CD4-positive, alpha-beta T cell (primary cell): Measurements from ENCODE around the gene MAP9. TPM values are rescaled to one million over a fixed set of nuclear protein-coding genes. Genes with fewer than 3 reads are reported as not detected.

ENCODE experiments used
- ATAC-seq: fragments of 200-7000 bp; cut with Tn5 transposase; one replicate; pipeline ENCODE4 v1.10.0; 2022; ENCODE audit warnings: mild to moderate bottlenecking; ENCODE audit not compliant: poor library complexity
- CTCF ChIA-PET: fragments of 350-600 bp; sonication (Branson Sonifier 250); formaldehyde crosslinking; loops from one replicate; lab custom pipeline; 2021; ENCODE audit warnings: antibody characterized with exemption, inconsistent platforms; lab: Charles Lee
- POLR2A ChIA-PET: fragments of 350-600 bp; sonication (Branson Sonifier 250); formaldehyde crosslinking; loops from one replicate; lab custom pipeline; 2021; ENCODE audit warnings: antibody characterized with exemption, inconsistent platforms; lab: Charles Lee
- DNase-seq, 14 experiments: peaks; one replicate each; pipeline ENCODE4 v3.0.0-alpha.2; 2013 to 2020; ENCODE audit warnings: mixed read lengths in 2 of 14
- H3K27ac ChIP-seq, 2 donors: one replicate each; pipeline versions ENCODE4 v1.5.1 to v1.7.0; 2013; ENCODE audit warnings: low read length in 2 of 2, low read depth in 1 of 2, mild to moderate bottlenecking in 1 of 2
- H3K27me3 ChIP-seq, 2 experiments: 1 replicate in 1 of 2; 2 replicates in 1 of 2; pipeline versions ENCODE4 v1.6.1 to v1.7.0; 2013; ENCODE audit warnings: low read length in 2 of 2, control low read depth in 1 of 2, mild to moderate bottlenecking in 1 of 2, moderate library complexity in 1 of 2; ENCODE audit not compliant: insufficient read depth in 2 of 2, control insufficient read depth in 1 of 2
- H3K36me3 ChIP-seq: one replicate; pipeline ENCODE4 v1.6.1; 2013; ENCODE audit warnings: low read length, control low read depth; ENCODE audit not compliant: insufficient read depth
- H3K4me1 ChIP-seq: one replicate; pipeline ENCODE4 v1.6.1; 2013; ENCODE audit warnings: low read length, control low read depth; ENCODE audit not compliant: insufficient read depth
- H3K4me3 ChIP-seq: one replicate; pipeline ENCODE4 v1.5.1; 2013; ENCODE audit warnings: mild to moderate bottlenecking, low read length, moderate library complexity
- H3K9me3 ChIP-seq, 2 experiments: 1 replicate in 1 of 2; 2 replicates in 1 of 2; pipeline versions ENCODE4 v1.6.1 to v1.7.0; 2013; ENCODE audit warnings: low read length in 2 of 2, mild to moderate bottlenecking in 2 of 2, control low read depth in 1 of 2, moderate library complexity in 1 of 2; ENCODE audit not compliant: control insufficient read depth in 1 of 2, insufficient read depth in 1 of 2
- H3K27ac Mint-ChIP-seq: one replicate; pipeline ENCODE4 v1.8.0; 2020; ENCODE audit warnings: mixed read lengths
- H3K27me3 Mint-ChIP-seq: one replicate; pipeline ENCODE4 v1.8.0; 2021; ENCODE audit warnings: mixed read lengths
- H3K36me3 Mint-ChIP-seq: one replicate; pipeline ENCODE4 v1.8.0; 2021; ENCODE audit warnings: low read depth, mixed read lengths
- H3K4me1 Mint-ChIP-seq: one replicate; pipeline ENCODE4 v1.8.0; 2021; ENCODE audit warnings: low read depth, mixed read lengths
- H3K4me3 Mint-ChIP-seq: one replicate; pipeline ENCODE4 v1.8.0; 2020; ENCODE audit warnings: mild to moderate bottlenecking, mixed read lengths
- H3K9me3 Mint-ChIP-seq: one replicate; pipeline ENCODE4 v1.8.0; 2020; ENCODE audit warnings: mixed read lengths
- intact Hi-C, 2 experiments: fragments of 100-400 bp; cut with DNase I in 1 of 2; cut with micrococcal nuclease in 1 of 2; formaldehyde crosslinking; loops; one replicate each; pipeline versions ENCODE4 v1.15.1 to v1.9.0; 2023 to 2025; cut with DNase I, micrococcal nuclease
- total RNA-seq, 174 experiments: library from RNA in 2 of 174; stranded (reverse) in 2 of 174; gene quantifications; one replicate each; pipeline ENCODE4 v1.2.3 and lab custom pipeline; 2021 to 2026
- TF ChIP-seq, protein P1 (sequence below): fragments of 200-600 bp; IDR thresholded peaks from one replicate; pipeline ENCODE4 v1.8.0; 2022; ENCODE audit warnings: antibody characterized with exemption, mild to moderate bottlenecking

Gene MAP9
- total RNA-seq, 2 experiments from 2014 or later = 15.5 to 16.5 TPM

DNA sequence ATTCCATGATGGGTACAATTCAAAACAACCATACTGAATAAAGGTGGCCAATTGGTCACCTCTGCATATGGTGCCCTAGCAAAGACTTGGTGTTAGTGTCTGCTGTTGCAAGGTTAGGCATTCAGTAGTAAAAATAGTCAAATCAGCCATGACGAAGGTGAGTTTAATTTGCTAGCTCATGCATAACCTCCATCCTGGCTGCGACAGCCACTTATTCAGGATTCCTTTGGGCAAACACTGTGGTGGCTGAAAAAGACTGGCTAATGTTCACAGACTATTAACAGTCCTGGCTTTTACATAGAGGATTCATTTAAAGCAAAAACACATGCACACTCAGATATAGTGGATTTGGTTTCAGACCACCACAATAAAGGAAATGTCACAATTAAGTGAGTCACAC is 34.8 kb upstream of the MAP9 start:
- CTCF ChIA-PET = no interaction called here
- ATAC-seq = no peak
- H3K4me3 Mint-ChIP-seq = no peak overlapping the region

DNA sequence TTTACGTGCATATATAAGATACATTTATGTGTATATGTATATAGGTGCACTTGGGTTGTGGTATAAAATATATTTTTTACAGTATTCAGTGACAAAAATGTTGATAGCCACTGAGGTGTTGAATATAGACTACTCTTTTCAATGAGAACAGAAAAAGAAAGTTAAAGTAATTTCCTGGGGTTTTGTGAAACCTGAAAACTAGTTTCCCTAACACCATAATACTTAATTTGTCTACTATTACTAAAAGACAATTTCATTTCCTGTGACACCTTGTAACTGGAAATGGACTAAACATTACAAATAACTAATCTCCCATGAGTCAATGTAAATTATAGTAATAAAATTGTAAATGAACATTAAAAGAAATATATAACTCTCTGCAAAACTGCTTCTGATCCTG is 32.0 kb upstream of the MAP9 start:
- Mint-ChIP-seq H3K9me3 (no peaks in the 10 kb centered on the region), H3K27ac (no peak overlapping the region), H3K36me3 (no peaks in the 10 kb centered on the region), H3K4me1 (no peaks in the 10 kb centered on the region), H3K4me3 (no peak overlapping the region), H3K27me3 (peaks cover 13% of the 10 kb centered on the region)
- no peak overlapping the region for H3K27ac ChIP-seq
- H3K9me3 ChIP-seq = no peaks in the 10 kb centered on the region
- POLR2A ChIA-PET = no interaction called here
- TF ChIP-seq, protein P1, sequence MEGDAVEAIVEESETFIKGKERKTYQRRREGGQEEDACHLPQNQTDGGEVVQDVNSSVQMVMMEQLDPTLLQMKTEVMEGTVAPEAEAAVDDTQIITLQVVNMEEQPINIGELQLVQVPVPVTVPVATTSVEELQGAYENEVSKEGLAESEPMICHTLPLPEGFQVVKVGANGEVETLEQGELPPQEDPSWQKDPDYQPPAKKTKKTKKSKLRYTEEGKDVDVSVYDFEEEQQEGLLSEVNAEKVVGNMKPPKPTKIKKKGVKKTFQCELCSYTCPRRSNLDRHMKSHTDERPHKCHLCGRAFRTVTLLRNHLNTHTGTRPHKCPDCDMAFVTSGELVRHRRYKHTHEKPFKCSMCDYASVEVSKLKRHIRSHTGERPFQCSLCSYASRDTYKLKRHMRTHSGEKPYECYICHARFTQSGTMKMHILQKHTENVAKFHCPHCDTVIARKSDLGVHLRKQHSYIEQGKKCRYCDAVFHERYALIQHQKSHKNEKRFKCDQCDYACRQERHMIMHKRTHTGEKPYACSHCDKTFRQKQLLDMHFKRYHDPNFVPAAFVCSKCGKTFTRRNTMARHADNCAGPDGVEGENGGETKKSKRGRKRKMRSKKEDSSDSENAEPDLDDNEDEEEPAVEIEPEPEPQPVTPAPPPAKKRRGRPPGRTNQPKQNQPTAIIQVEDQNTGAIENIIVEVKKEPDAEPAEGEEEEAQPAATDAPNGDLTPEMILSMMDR = no peak
- ATAC-seq (no peak), DNase-seq (no peak)
- H3K27me3 ChIP-seq = no peaks in the 10 kb centered on the region
- H3K4me1 ChIP-seq = no peaks in the 10 kb centered on the region
- CTCF ChIA-PET = no interaction called here
- intact Hi-C loops = no loop called here
- H3K4me3 ChIP-seq = no peak overlapping the region
- no peaks in the 10 kb centered on the region for H3K36me3 ChIP-seq

More for the DNA sequence above, 34.8 kb upstream of the MAP9 start:
- Mint-ChIP-seq H3K27me3 (peaks cover 13% of the 10 kb centered on the region), H3K36me3 (no peaks in the 10 kb centered on the region), H3K9me3 (no peaks in the 10 kb centered on the region), H3K27ac (no peak overlapping the region), H3K4me1 (no peaks in the 10 kb centered on the region)
- POLR2A ChIA-PET = no interaction called here
- TF ChIP-seq, protein P1 = no peak
- intact Hi-C loops = no loop called here
- H3K4me3 ChIP-seq = no peak overlapping the region
- DNase-seq = no peak
- H3K36me3 ChIP-seq = no peaks in the 10 kb centered on the region
- H3K9me3 ChIP-seq = no peaks in the 10 kb centered on the region
- H3K27me3 ChIP-seq = no peaks in the 10 kb centered on the region
- H3K4me1 ChIP-seq = no peaks in the 10 kb centered on the region
- no peak overlapping the region for H3K27ac ChIP-seq

DNA sequence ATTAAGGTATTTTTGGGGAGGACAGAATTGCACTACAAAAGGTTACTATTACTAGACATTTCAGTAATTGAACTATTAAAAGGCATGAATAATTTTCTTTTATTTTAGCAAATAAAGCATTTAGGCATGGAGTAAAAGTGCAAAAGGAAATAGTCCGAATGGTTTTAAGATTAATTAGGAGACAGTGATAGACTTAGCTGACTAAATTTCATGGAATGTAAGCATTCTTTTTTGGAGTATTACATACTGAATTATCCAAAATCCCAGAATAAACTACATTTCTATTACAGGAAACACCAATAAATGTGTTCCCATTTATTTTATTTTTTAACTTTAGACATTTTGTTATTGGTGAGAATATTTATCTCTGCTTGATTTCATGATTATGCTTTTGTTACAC is 30.7 kb upstream of the MAP9 start:
- H3K4me1 Mint-ChIP-seq = no peaks in the 10 kb centered on the region
- Histone ChIP-seq H3K27me3 (no peaks in the 10 kb centered on the region), H3K36me3 (no peaks in the 10 kb centered on the region), H3K4me1 (no peaks in the 10 kb centered on the region), H3K9me3 (no peaks in the 10 kb centered on the region), H3K27ac (no peak overlapping the region), H3K4me3 (no peak overlapping the region)
- ChIA-PET CTCF (no interaction called here), POLR2A (no interaction called here)
- no peak overlapping the region for H3K4me3 Mint-ChIP-seq
- no peaks in the 10 kb centered on the region for H3K36me3 Mint-ChIP-seq
- intact Hi-C loops = no loop called here
- H3K27me3 Mint-ChIP-seq = peaks cover 10% of the 10 kb centered on the region
- ATAC-seq (no peak), DNase-seq (no peak)
- H3K27ac Mint-ChIP-seq = no peak overlapping the region
- H3K9me3 Mint-ChIP-seq = no peaks in the 10 kb centered on the region
- TF ChIP-seq, protein P1 = no peak
